Measurements from ENCODE around the gene MCIDAS.

DNA sequence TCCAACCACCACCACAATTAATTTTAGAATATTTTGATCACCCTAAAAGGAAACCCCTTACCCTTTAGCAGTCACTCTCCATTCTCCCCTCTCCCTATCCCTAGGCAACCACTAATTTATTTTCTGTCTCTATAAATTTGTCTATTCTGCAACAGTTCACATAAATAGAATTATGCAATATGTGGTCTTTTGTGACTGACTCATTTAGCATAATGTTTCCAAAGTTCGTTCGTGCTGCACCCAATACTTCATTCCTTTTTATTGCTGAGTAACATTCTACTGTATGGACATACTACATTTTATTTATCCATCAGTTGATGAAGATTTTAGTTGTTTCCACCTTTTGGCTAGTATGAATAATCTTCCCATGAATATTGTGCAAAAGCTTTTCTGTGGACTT, 36.0 kb downstream of the MCIDAS start:
- TF ChIP-seq, protein P1, sequence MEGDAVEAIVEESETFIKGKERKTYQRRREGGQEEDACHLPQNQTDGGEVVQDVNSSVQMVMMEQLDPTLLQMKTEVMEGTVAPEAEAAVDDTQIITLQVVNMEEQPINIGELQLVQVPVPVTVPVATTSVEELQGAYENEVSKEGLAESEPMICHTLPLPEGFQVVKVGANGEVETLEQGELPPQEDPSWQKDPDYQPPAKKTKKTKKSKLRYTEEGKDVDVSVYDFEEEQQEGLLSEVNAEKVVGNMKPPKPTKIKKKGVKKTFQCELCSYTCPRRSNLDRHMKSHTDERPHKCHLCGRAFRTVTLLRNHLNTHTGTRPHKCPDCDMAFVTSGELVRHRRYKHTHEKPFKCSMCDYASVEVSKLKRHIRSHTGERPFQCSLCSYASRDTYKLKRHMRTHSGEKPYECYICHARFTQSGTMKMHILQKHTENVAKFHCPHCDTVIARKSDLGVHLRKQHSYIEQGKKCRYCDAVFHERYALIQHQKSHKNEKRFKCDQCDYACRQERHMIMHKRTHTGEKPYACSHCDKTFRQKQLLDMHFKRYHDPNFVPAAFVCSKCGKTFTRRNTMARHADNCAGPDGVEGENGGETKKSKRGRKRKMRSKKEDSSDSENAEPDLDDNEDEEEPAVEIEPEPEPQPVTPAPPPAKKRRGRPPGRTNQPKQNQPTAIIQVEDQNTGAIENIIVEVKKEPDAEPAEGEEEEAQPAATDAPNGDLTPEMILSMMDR (IDR thresholded peaks at IDR 0.05) = no peak
- TF ChIP-seq POLR2A (IDR thresholded peaks at IDR 0.05) (no peak), EP300 (IDR thresholded peaks at IDR 0.05) (no peak), POLR2AphosphoS5 (IDR thresholded peaks at IDR 0.05) (no peak)

All from upper lobe of left lung (tissue), 4 donors.